ENCODE results near the gene KRTAP5-3. TPM values are rescaled to one million over a fixed set of nuclear protein-coding genes. Genes with fewer than 3 reads are reported as not detected.
"Not testable (repeated sequence)": the region's sequence is repeated elsewhere in the genome, so short reads cannot be mapped to it uniquely, and the experiment has no call there.

The KRTAP5-3 gene
- total RNA-seq, 3 donors from 2014 or later, result not detected

GRCh38 chr11:1650918-1651262, 42.6 kb upstream of the KRTAP5-3 start:
- TF ChIP-seq, protein P1, sequence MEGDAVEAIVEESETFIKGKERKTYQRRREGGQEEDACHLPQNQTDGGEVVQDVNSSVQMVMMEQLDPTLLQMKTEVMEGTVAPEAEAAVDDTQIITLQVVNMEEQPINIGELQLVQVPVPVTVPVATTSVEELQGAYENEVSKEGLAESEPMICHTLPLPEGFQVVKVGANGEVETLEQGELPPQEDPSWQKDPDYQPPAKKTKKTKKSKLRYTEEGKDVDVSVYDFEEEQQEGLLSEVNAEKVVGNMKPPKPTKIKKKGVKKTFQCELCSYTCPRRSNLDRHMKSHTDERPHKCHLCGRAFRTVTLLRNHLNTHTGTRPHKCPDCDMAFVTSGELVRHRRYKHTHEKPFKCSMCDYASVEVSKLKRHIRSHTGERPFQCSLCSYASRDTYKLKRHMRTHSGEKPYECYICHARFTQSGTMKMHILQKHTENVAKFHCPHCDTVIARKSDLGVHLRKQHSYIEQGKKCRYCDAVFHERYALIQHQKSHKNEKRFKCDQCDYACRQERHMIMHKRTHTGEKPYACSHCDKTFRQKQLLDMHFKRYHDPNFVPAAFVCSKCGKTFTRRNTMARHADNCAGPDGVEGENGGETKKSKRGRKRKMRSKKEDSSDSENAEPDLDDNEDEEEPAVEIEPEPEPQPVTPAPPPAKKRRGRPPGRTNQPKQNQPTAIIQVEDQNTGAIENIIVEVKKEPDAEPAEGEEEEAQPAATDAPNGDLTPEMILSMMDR (IDR thresholded peaks at IDR 0.05), result no peak
- Histone ChIP-seq H3K36me3 (ENCODE audit: low read depth) (no peaks in the 10 kb centered on the region), H3K4me1 (ENCODE audit: low read depth) (no peaks in the 10 kb centered on the region), H3K4me3 (no peak overlapping the region), H3K9me3 (no peaks in the 10 kb centered on the region)
- intact Hi-C loops (cut with DNase I, micrococcal nuclease), result loop anchor here in 1 of 2 donors (5.0 kb wide), 1 partner anchor 181 kb away; the partner anchor contains the start of gene SYT8
- ATAC-seq (no peak), DNase-seq (no peak)

GRCh38 chr11:1650034-1650917, 42.0 kb upstream of the KRTAP5-3 start:
- Histone ChIP-seq H3K4me1 (ENCODE audit: low read depth) (no peaks in the 10 kb centered on the region), H3K9me3 (no peaks in the 10 kb centered on the region), H3K4me3 (no peak overlapping the region), H3K36me3 (ENCODE audit: low read depth) (no peaks in the 10 kb centered on the region)
- TF ChIP-seq, protein P1 (IDR thresholded peaks at IDR 0.05), result no peak
- intact Hi-C loops (cut with DNase I, micrococcal nuclease), result loop anchor here in 1 of 2 donors (5.0 kb wide), 1 partner anchor 182 kb away; the partner anchor contains the start of gene SYT8
- DNase-seq (peak in 2 of 3 donors; percentile 4 to 29), ATAC-seq (no peak)

DNA sequence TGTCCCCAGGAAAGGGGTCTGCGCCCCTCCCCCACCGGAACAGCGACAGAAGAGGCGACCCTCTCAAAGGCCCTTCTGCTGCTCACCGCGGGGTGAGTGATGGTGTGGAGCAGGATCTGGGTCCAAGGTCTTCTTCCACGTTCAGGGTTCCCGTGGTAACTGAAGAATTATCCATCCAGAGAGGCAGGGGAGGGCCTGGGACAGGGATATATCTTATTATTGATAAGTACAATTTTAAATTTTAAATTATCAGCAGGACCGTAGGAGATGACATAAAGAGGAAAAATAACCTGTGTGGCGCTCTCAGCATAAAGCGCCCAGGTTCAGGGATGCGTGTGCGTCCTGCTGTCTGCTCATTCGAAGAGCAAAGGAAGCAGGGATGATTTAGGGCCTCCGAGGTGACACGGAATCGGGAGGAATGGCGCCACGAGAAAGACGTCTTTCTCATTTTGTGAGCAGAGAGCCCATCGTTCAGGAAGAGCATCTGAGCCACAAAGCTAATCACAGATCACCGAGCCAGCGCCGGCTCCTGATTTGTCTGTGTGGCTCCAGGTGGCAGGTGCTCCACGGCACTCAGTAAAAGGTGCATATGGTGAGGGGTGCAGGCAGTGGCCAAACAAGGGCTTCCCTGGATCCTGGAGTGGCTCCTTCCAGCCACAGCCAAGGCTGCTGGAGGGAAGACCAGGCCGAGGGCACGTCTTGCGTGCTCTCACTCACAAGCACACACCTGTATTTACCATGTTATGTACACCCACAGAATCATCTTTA, 40.6 kb upstream of the KRTAP5-3 start:
- H3K4me1 ChIP-seq (ENCODE audit: low read depth), result no peaks in the 10 kb centered on the region
- DNase-seq (no peak), ATAC-seq (no peak)
- TF ChIP-seq, protein P1 (IDR thresholded peaks at IDR 0.05), result no peak
- H3K4me3 ChIP-seq, result no peak overlapping the region
- no peaks in the 10 kb centered on the region for H3K9me3 ChIP-seq
- no peaks in the 10 kb centered on the region for H3K36me3 ChIP-seq (ENCODE audit: low read depth)
- intact Hi-C loops (cut with DNase I, micrococcal nuclease), result no loop called here

DNA sequence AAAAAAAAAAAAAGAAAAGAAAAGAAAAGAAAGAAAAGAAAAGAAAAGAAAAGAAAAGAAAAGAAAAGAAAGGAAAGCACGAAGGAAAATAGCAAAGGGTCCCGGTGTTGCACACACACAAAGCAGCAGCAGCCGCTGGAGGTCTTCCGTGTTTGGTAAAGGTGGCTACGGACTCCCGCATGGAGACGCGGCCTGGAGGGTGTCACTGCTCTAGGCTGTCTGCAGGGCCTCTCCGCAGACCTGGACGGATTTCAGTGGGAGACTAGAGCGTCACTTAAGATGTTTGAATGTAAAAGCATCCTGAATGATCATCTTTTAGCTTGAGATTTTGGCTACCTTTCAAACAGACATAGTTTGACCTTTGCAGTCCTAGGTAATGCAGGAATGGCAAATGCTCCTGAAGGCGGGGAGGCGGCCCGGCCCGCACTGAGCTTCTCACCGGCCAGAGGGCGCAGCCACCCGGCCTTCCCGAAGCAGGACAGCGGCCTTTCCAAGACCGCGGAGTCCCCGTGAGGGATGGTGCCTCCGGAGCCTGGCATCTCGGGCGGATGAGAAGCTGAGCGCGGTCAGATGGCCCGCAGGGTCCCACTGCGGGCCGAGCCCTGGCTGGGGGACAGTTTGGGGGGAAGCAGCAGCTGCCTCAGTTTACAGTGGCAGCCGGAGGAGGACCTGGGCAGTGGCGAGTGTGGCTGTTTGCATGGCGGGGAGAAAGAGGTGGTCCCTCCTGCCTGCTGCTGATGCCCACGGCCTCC, 39.8 kb upstream of the KRTAP5-3 start:
- H3K4me1 ChIP-seq (ENCODE audit: low read depth), result no peaks in the 10 kb centered on the region
- intact Hi-C loops (cut with DNase I, micrococcal nuclease), result no loop called here
- TF ChIP-seq, protein P1 (IDR thresholded peaks at IDR 0.05), result no peak
- ATAC-seq, result no peak
- H3K36me3 ChIP-seq (ENCODE audit: low read depth), result no peaks in the 10 kb centered on the region
- no peak overlapping the region for H3K4me3 ChIP-seq
- H3K9me3 ChIP-seq, result no peaks in the 10 kb centered on the region
- peak in 1 of 3 donors; percentile 6 for DNase-seq

DNA sequence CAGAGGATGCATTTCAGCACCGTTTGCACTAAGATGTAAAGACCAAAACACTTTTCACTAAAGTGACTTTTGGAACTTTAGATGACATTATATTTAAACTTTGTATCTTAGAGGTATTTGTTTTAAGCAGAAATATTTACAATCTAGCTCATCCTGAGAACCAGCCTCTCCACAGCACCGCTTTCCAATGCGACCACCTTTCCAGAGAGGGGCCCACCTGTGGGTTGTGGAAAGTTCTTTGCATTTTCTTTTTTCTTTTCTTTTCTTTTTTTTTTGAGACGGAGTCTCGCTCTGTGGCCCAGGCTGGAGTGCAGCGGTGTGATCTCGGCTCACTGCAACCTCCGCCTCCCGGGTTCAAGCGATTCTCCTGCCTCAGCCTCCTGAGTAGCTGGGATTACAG, 38.3 kb upstream of the KRTAP5-3 start:
- intact Hi-C loops (cut with DNase I, micrococcal nuclease); ATAC-seq; H3K4me1 ChIP-seq (ENCODE audit: low read depth); DNase-seq; H3K9me3 ChIP-seq; H3K36me3 ChIP-seq (ENCODE audit: low read depth); H3K4me3 ChIP-seq: not testable (repeated sequence)
